RPMI7951 (cell line): Measurements from ENCODE around the gene FILIP1L. TPM values are rescaled to one million over a fixed set of nuclear protein-coding genes. Genes with fewer than 3 reads are reported as not detected.
A peak's percentile ranks its signal among the peaks of the same experiment; 100 is the strongest.

ENCODE experiments used
- DNase-seq: peaks from one replicate; pipeline ENCODE4 v3.0.0-alpha.2; 2012; ENCODE audit warnings: low read depth
- total RNA-seq: library from RNA; depleted of rRNA; stranded (reverse); fragments of >200 nt; shearing (Covaris generic); gene quantifications from 2 replicates; pipeline ENCODE4 v1.2.3, GENCODE V29; 2014

Gene FILIP1L
- total RNA-seq, 1 experiment from 2014 or later: not detected

DNA sequence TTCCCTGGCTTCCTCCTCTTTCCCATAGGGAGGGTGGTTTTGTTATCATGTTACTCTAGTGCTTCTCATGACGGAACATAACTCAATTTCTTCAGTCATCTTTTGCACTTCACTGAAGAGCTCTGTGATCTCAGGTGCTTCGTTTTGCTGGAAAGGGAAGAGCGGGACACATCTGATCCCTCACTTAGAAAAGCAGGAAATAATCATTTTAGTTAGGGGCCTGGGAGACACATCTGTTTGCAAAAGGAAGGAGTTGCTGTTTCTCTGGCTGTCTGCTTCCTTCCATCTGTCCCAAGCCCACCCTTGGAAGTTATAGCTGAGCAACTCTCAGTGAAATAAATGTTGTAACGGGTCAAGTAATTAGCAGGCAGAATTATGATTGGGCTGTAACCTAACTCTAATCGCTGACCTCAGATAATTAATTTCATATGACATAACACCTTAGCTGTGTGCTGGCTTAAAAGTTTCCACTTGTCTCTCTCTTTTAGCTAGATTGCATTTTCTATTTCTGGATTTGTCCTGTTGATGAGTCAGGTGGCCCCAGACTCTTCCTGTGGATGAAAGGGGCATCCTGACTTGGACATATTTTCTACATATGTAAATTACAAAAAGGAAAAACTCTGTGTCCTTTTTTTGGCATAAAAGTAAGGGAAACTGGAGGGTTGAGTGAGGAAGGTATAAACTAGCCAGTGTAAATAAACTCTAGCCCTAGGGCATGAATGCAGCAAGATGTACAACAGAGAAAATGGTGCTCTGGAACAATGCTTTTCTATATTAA, 11.0 kb upstream of the FILIP1L start:
- DNase-seq: peak; percentile 53

DNA sequence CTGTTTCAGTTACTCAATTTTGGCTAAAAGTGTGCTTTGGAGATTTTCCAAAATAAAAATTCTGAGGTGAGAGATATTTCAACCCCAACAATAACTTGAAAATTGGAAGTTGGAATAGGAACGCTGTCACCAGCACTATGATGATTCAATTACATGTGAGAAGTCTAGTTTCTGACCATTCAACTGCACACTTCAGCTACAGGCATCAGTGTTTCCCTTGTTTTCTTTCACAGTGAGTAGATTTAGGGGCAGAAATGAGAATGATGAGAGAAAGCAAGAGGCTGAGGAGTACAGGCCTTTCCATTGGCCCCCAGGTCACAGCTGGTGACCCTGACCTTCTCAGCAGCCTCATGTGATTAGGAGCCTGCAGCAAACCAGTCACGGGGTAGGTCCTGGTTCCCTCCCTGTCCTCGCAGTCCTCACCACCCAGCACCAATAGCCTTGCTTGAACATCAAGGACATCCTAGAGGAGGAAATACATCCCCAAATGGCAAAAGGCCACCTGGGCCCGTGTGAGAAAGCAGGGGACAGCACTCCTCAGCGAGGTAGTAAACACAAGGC, 10.0 kb upstream of the FILIP1L start:
- no peak for DNase-seq

DNA sequence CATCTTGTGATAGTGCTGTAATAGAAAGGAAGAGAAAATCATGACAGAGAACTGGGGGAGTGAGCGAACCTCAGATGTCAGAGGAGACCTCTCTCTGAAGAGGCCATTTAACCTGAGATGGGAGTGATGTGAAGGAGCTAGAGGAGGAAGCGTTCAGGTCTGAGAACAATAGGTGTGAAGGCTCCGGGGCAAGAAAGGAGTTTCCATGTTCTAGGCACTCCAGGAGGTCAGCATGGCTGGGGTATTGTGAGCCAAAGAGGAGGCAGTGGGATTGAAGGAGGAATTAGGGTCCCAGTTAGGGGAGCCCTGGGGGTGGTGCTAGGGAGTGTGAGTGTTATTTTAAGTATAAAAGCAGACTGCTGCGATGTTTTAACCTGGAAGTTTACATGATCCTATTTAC, 8.8 kb upstream of the FILIP1L start:
- DNase-seq: no peak

- no peak for DNase-seq
Measured at GRCh38 chr3:100122321-100122720, 8.0 kb upstream of the FILIP1L start.

- DNase-seq: no peak
Measured at GRCh38 chr3:100120693-100121092, 6.4 kb upstream of the FILIP1L start.

DNA sequence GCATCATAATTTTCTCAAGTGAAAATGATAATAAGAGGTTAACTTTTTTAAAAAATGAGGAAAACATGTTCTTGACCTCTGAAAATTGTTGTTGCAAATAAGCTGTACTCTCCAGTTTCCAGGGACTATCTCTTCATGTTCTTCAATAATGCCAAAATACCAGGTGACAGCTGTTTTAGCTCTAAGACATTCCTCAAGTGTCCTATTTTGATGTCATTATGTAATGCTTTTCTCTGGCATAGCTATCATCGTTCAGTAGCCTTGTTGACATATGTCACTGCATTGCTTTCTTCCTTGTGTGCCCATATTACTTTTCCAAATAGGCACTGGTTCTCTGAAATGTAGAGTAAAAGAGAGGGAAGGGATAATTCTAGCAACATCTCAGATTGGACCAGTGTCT, 5.7 kb upstream of the FILIP1L start:
- no peak for DNase-seq

DNA sequence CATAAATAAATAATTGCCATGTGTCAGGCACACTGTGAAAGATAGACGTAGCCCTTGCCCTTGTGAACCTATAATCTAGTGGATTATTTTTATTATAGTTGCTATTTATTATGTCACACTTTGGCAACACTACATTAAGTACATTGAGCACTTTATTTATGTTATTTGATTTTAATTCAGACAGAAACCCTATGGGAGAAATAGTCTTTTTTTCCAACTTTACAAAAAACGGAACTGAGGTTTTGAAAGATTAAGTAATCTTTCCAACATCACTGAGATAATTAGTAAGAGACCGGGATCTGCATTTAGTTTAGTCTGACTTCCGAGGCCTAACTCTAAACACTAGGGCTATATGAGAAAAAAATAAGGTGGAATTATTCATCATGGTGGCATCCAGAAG, 2.8 kb upstream of the FILIP1L start:
- no peak for DNase-seq

DNA sequence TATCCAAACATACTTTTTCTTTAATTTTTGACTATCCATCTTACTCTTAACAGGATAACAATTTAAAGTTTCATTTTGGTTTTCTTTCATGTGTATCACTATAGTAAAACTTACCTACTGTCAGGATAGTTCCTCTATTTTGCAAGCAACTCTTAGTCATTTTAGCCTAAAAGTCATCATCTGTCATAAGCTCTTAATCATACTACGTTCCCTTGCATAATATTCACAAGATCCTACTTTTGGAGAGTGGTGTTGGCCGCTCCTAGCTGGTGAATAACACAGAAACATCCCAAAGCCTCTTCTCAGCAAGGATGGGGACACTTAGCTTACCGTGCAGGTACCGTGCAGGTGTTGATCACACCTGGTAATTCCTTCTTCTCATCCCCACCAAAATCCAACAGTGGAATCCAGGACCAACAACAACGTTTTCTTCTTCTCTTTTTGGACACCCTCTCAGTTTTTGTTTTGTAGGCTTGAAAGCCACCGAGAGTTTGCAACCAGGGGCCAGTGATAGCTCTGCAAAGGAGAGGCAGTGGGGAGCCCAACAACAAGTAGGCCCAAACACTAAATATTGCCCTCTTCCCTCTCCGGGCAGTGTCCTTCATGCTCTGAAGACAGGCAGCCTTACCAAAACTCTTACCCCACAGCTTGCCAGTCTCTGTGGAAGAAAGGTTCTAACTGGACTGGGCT, 433 bp downstream of the FILIP1L start:
- no peak for DNase-seq

DNA sequence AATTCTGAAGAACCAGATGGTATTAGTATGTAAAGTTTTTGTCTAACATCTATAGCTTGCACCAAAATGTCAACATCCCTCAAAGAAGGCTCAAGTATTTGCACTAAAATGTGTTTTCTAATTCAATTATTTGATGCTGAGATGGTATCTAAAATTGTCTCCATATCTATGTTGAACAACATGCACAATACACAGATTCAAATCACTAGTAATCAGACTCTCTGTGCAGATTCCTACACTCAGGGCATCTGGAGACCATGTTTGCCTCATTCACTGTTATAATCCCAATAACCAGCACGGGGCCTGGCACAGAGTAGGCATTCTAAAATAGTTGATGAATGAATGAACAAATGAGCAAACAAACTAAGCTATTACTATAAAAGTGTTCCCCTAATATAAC, 2.6 kb downstream of the FILIP1L start:
- no peak for DNase-seq

DNA sequence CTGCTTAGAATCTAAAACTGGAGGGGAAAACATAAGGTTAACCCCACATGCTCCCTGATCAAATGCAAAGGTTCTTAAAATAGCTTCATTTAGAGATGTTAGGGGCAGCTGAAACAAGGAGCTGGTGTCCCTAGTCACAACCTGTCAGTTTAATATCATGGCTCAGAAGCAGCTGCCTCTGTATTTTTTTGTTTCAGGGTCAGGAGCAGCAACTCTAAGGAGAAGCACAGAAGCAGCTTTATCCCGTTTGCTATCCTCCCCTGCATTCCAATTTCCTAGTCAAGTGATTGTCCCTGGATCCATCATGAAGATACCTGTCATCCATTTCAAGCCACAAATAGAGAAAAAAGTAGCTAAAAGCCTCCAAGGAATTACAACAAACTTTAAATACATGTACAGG, 4.1 kb downstream of the FILIP1L start:
- no peak for DNase-seq

- DNase-seq: no peak
Measured at GRCh38 chr3:100108464-100109079, 5.7 kb downstream of the FILIP1L start.

DNA sequence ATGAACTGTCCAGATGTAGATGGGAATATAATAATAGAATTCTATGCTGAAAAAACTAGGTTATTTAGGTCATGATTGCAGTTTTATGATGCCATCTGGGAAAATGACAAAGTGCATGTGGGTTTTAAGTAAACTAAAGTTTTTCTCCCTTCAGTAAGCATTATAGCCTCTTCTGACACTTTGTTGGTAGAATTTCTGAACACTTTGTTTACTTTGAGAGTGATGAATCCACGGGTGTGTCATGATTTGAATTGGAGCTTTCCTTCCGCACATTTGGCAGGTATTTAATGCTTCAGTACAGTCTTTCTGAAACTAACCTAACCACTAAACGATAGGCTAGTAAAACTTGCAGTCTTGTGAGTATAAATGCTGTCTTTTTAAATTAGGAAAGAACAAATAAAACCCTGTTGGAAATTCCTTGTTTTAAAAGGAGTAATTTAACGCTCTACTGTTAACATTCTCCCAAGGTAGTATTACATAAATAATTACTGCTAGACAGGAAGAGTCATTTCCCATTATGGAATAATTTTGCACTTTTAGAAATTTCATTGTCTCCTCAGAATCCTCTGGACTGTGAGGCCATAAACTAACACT, 7.0 kb downstream of the FILIP1L start:
- DNase-seq: peak; percentile 31

- peak; percentile 17 for DNase-seq
Measured at GRCh38 chr3:100106531-100107141, 7.7 kb downstream of the FILIP1L start.

DNA sequence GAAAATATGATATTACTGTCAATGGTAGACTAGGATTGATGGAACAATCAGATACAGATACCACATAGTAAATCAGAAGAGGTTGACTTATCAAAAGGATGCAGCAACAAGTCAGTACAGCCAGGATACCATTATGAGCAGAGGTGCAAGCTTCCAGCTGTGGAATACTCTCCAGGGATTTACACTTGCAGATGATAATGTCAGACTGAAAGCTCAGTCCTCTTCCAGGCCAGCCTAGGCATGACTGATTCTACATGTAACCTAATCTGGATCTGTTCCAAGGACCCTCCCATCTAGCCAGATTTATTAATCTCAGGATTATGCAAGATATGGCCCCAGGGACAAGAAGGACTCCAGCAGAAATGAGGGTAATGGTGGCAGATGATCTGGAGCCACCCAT, 8.2 kb downstream of the FILIP1L start:
- DNase-seq: peak; percentile 20

- DNase-seq: no peak
Measured at GRCh38 chr3:100105501-100105900, 8.8 kb downstream of the FILIP1L start.

DNA sequence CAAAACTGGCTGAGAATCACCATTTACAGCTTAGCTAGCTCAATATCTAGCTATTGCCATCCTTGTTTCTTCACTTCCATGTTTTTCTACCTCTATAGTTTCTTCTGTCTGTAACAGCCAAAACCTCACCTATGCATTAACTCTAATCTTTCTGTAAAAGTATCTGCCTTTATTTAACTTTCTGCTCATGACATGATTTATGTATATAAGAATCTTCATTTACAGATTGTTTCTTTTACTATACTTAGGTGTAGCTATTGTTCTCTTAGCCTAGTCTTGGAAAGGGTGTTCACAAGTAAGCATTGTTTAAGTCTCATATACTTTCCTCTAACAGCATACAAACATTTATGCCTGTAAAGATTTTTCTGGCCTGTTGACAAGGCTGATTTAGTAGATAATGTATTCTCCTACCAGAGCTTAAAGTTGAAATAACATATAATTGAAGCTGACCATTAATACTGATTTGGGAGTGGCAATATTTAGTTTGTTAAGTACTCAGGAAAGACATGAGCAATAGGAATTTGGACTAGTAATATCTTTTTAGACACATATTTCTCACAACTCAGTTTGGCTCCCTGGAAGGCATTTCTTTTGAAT, 9.4 kb downstream of the FILIP1L start:
- DNase-seq: no peak

DNA sequence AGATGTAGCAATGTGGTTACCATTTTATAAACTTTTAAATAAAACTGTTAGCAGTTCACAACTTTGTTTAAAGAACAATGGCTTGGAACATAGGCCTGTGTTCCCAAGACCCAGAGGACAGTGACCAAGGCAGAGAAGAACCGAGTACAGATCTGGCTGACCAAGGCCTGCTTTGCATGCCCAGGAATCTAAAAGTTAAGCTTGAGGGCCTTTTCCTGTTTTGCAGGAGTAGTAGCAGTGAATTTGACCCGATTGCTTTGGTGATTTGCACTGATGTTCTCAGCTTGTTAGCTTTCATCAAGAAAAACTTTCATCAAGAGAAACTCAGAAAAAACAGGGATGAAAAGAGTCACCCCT, 9.9 kb downstream of the FILIP1L start:
- DNase-seq: no peak

- DNase-seq: peak; percentile 83
Measured at GRCh38 chr3:100103558-100104441, 10.5 kb downstream of the FILIP1L start.

- no peak for DNase-seq
Measured at GRCh38 chr3:100102757-100103156, 11.5 kb downstream of the FILIP1L start.

- no peak for DNase-seq
Measured at GRCh38 chr3:100100425-100100824, 13.9 kb downstream of the FILIP1L start.
